SK-N-SH (cell line): ENCODE data around the gene TRRAP. TPM values are rescaled to one million over a fixed set of nuclear protein-coding genes. Genes with fewer than 3 reads are reported as not detected.

Experiments
- CTCF ChIA-PET: fragments of 300-600, 350-600 bp; formaldehyde crosslinking; extraction: SDS; loops from one replicate; lab custom pipeline; 2021; lab: Yijun Ruan, JAX
- POLR2A ChIA-PET: fragments of 350-600 bp; sonication (Branson Sonifier 250); formaldehyde crosslinking; extraction: SDS; loops from one replicate; lab custom pipeline; 2020; ENCODE audit warnings: antibody characterized with exemption, inconsistent platforms; lab: Yijun Ruan, JAX
- DNase-seq: peaks from one replicate; pipeline ENCODE4 v3.0.0; 2012
- H2AFZ ChIP-seq: fragments of 200-600 bp; sonication (generic); 2 replicates; pipeline ENCODE4 v1.8.1; 2016; ENCODE audit warnings: antibody characterized with exemption, mild to moderate bottlenecking, low read depth
- H3F3A ChIP-seq: fragments of 200-600 bp; sonication (generic); replicated peaks from 2 replicates; pipeline ENCODE3; 2016; ENCODE audit warnings: antibody characterized with exemption, mild to moderate bottlenecking; ENCODE audit not compliant: insufficient read depth
- H3K27ac ChIP-seq, 2 experiments: fragments of 200-500 bp in 1 of 2; fragments of 200-600 bp in 1 of 2; sonication (Bioruptor generic) in 1 of 2; sonication (generic), shearing (Covaris generic) in 1 of 2; 2 replicates each; pipeline versions ENCODE4 v1.5.1 to v1.6.1; 2014 to 2016; ENCODE audit warnings: low read depth in 2 of 2, inconsistent platforms in 1 of 2, low read length in 1 of 2, mild to moderate bottlenecking in 1 of 2, mixed read lengths in 1 of 2
- H3K27me3 ChIP-seq: fragments of 200-600 bp; sonication (generic), shearing (Covaris generic); 2 replicates; pipeline ENCODE4 v1.6.1; 2016; ENCODE audit warnings: mixed run types; ENCODE audit not compliant: insufficient read depth
- H3K36me3 ChIP-seq, 2 experiments: fragments of 200-500 bp in 1 of 2; fragments of 200-600 bp in 1 of 2; sonication (Bioruptor generic) in 1 of 2; sonication (generic) in 1 of 2; replicated peaks in 1 of 2; 2 replicates each; pipeline versions ENCODE3 to v1.5.1; 2014 to 2016; ENCODE audit warnings: low read length in 1 of 2, mild to moderate bottlenecking in 1 of 2; ENCODE audit not compliant: insufficient read depth in 2 of 2, control insufficient read depth in 1 of 2
- H3K4me1 ChIP-seq, 2 experiments: fragments of 200-500 bp in 1 of 2; fragments of 200-600 bp in 1 of 2; sonication (Bioruptor generic) in 1 of 2; sonication (generic), shearing (Covaris generic) in 1 of 2; 2 replicates each; pipeline versions ENCODE4 v1.5.1 to v1.6.1; 2014 to 2016; ENCODE audit warnings: low read depth in 1 of 2, low read length in 1 of 2, mixed run types in 1 of 2; ENCODE audit not compliant: insufficient read depth in 2 of 2, control insufficient read depth in 1 of 2
- H3K4me2 ChIP-seq: fragments of 200-600 bp; sonication (generic), shearing (Covaris generic); 2 replicates; pipeline ENCODE4 v1.6.1; 2017; ENCODE audit warnings: mixed run types
- H3K4me3 ChIP-seq, 2 experiments: fragments of 200-500 bp in 1 of 2; fragments of 200-600 bp in 1 of 2; sonication (Bioruptor generic) in 1 of 2; sonication (generic), shearing (Covaris generic) in 1 of 2; 2 replicates each; pipeline versions ENCODE4 v1.5.1 to v1.8.1; 2014 to 2016; ENCODE audit warnings: low read depth in 2 of 2, inconsistent platforms in 1 of 2, low read length in 1 of 2, mild to moderate bottlenecking in 1 of 2, mixed read lengths in 1 of 2, moderate library complexity in 1 of 2
- H3K79me2 ChIP-seq: fragments of 200-600 bp; sonication (generic); 2 replicates; pipeline ENCODE4 v1.8.1; 2017; ENCODE audit warnings: mild to moderate bottlenecking; ENCODE audit not compliant: insufficient read depth
- H3K9ac ChIP-seq: fragments of 200-600 bp; sonication (generic); 2 replicates; pipeline ENCODE4 v1.6.1; 2017; ENCODE audit warnings: mixed run types
- H3K9me2 ChIP-seq: fragments of 200-600 bp; sonication (generic); 2 replicates; pipeline ENCODE4 v1.6.1; 2017; ENCODE audit warnings: mixed run types
- H3K9me3 ChIP-seq: fragments of 200-600 bp; sonication (generic); 2 replicates; pipeline ENCODE4 v1.6.1; 2017; ENCODE audit warnings: mixed run types, mild to moderate bottlenecking, moderate library complexity
- H4K20me1 ChIP-seq: fragments of 200-600 bp; sonication (generic); 2 replicates; pipeline ENCODE4 v1.6.1; 2017; ENCODE audit warnings: mild to moderate bottlenecking, mixed run types; ENCODE audit not compliant: insufficient read depth
- CHD2 ChIP-seq: fragments of 150-350 bp; IDR thresholded peaks from 2 replicates; pipeline ENCODE4 v1.6.1; 2018; ENCODE audit warnings: low read length; ENCODE audit not compliant: partially characterized antibody
- EP300 ChIP-seq, 2 experiments: IDR thresholded peaks; 2 replicates each; pipeline versions ENCODE4 v1.4.0 to v1.6.1; 2012; ENCODE audit warnings: borderline replicate concordance in 1 of 2, low read depth in 1 of 2, low read length in 1 of 2
- FOSL2 ChIP-seq: IDR thresholded peaks from 2 replicates; pipeline ENCODE4 v1.4.0; 2012; ENCODE audit warnings: low read depth, mild to moderate bottlenecking, moderate library complexity, borderline replicate concordance
- GABPA ChIP-seq: IDR thresholded peaks from 2 replicates; pipeline ENCODE4 v1.4.0; 2012; ENCODE audit warnings: low read depth, mild to moderate bottlenecking
- GATA2 ChIP-seq: sonication (generic); formaldehyde crosslinking; IDR thresholded peaks from 2 replicates; pipeline ENCODE4 v1.5.0; 2020; ENCODE audit warnings: mild to moderate bottlenecking, missing genetic modification reagents
- IRF3 ChIP-seq: fragments of 150-350 bp; IDR thresholded peaks from 2 replicates; pipeline ENCODE4 v1.6.1; 2016; ENCODE audit warnings: mild to moderate bottlenecking, low read depth, low read length
- MAX ChIP-seq: IDR thresholded peaks from 2 replicates; pipeline ENCODE4 v1.4.0; 2012; ENCODE audit warnings: low read depth
- NRF1 ChIP-seq: IDR thresholded peaks from 2 replicates; pipeline ENCODE4 v1.6.1; 2012; ENCODE audit warnings: low read depth, mild to moderate bottlenecking, low read length
- PBX3 ChIP-seq: IDR thresholded peaks from 2 replicates; pipeline ENCODE4; 2012
- RCOR1 ChIP-seq: fragments of 150-350 bp; IDR thresholded peaks from 2 replicates; pipeline ENCODE4 v1.6.1; 2017; ENCODE audit warnings: antibody characterized with exemption, low read length
- REST ChIP-seq: IDR thresholded peaks from 2 replicates; pipeline ENCODE4 v1.6.1; 2012; ENCODE audit warnings: mild to moderate bottlenecking, low read depth, low read length, moderate library complexity
- RXRA ChIP-seq: IDR thresholded peaks from 2 replicates; pipeline ENCODE4 v1.4.0; 2012; ENCODE audit warnings: low read depth, mild to moderate bottlenecking, borderline replicate concordance
- SIN3A ChIP-seq: IDR thresholded peaks from 2 replicates; pipeline ENCODE4 v1.6.1; 2012; ENCODE audit warnings: low read depth, mild to moderate bottlenecking, low read length, moderate library complexity, borderline replicate concordance
- SMC3 ChIP-seq: IDR thresholded peaks from 2 replicates; pipeline ENCODE4 v1.6.1; 2012; ENCODE audit warnings: low read depth, low read length, improper control_type of control experiment
- TEAD4 ChIP-seq: IDR thresholded peaks from 2 replicates; pipeline ENCODE4 v1.4.0; 2012; ENCODE audit warnings: mild to moderate bottlenecking, borderline replicate concordance; ENCODE audit not compliant: insufficient read depth
- ZBTB33 ChIP-seq: IDR thresholded peaks from 2 replicates; pipeline ENCODE4 v1.4.0; 2012; ENCODE audit warnings: low read depth, borderline replicate concordance
- WGBS: methylation state at CpG from one replicate; pipeline ENCODE4 v1.1.6; 2017; ENCODE audit warnings: low lambda C conversion rate; 5-methylcytosine and 5-hydroxymethylcytosine counted together
- polyA plus RNA-seq, 3 experiments: library from polyadenylated mRNA; depleted of rRNA; stranded (reverse); fragments of >200 nt; gene quantifications; 2 replicates each; pipeline ENCODE4 v1.2.3, GENCODE V29; 2012

The TRRAP gene
- polyA plus RNA-seq, 1 of the 3 experiments (the other 2 are of a cell fraction) = 24.9 TPM

- H3K4me3 ChIP-seq = no peak overlapping the region
- peaks cover 26 to 49% of the 10 kb centered on the region in 2 experiments for H3K36me3 ChIP-seq
- H3F3A ChIP-seq = peaks cover 8% of the 10 kb centered on the region
- no peak overlapping the region for H2AFZ ChIP-seq
- H3K4me2 ChIP-seq = no peak overlapping the region
- 96% methylated on average over 3 of the region's 3 CpGs for WGBS
- no peaks in the 10 kb centered on the region for H4K20me1 ChIP-seq
- H3K79me2 ChIP-seq = peaks cover 27% of the 10 kb centered on the region; the same call in 1 of the 2 replicates
- ChIA-PET POLR2A (no interaction called here), CTCF (interaction anchor here (0.6 to 1.2 kb wide), 3 partner anchors 18 to 598 kb away, joined by 3 to 6 read pairs (median 4); no protein-coding TSS in a partner anchor)
- no peak overlapping the region for H3K9ac ChIP-seq
- no peak for TF ChIP-seq SMC3
- TF ChIP-seq GABPA = no peak
- no peak for TF ChIP-seq GATA2 (CRISPR knock-in tag)
- TF ChIP-seq EP300 (IDR thresholded peaks at IDR 0.05; ENCODE audit: borderline replicate concordance in 1 of 2, low read depth in 1 of 2, low read length in 1 of 2) = no peak
- TF ChIP-seq RXRA = no peak
- TF ChIP-seq MAX = no peak
- TF ChIP-seq CHD2 = no peak
- TF ChIP-seq FOSL2 = no peak
- no peak for TF ChIP-seq REST
- TF ChIP-seq ZBTB33 = no peak
- no peak for TF ChIP-seq TEAD4
- TF ChIP-seq NRF1 = no peak
- no peak for TF ChIP-seq RCOR1
- TF ChIP-seq PBX3 = no peak
- no peak for TF ChIP-seq IRF3
- TF ChIP-seq SIN3A = no peak
- no peaks in the 10 kb centered on the region for H3K9me3 ChIP-seq
- H3K27ac ChIP-seq = no peak overlapping the region
- DNase-seq = no peak
- no peaks in the 10 kb centered on the region for H3K27me3 ChIP-seq
- H3K4me1 ChIP-seq = no peaks in the 10 kb centered on the region
- no peaks in the 10 kb centered on the region for H3K9me2 ChIP-seq
Observed at GRCh38 chr7:99021941-99022560, 143.7 kb downstream of the TRRAP start.
